Loucy (cell line): ENCODE measurements around the gene KCNA10.

Experiments
- CTCF ChIP-seq: fragments of 200-600 bp; sonication (generic); conservative IDR thresholded peaks from 2 replicates; pipeline ENCODE4 v1.5.1; 2014; ENCODE audit warnings: mild to moderate bottlenecking, antibody characterized with exemption, low read length
- EZH2phosphoT487 ChIP-seq: fragments of 200-600 bp; IDR thresholded peaks from 2 replicates; pipeline ENCODE4 v1.6.1; 2018; ENCODE audit warnings: antibody characterized with exemption, mild to moderate bottlenecking, moderate library complexity, borderline replicate concordance

- TF ChIP-seq CTCF = no peak
- no peak for TF ChIP-seq EZH2phosphoT487
Observed at GRCh38 chr1:110519125-110519810, at the start of gene KCNA10.
